HL-60 (cell line): ENCODE results near the gene ARL14EP.

Experiments used
- DNase-seq, 2 experiments: peaks; one replicate each; pipeline ENCODE4 v3.0.0-alpha.2; 2010 to 2020; ENCODE audit warnings: low read depth in 1 of 2, low spot score in 1 of 2
- H3K27ac ChIP-seq: fragments of 250-450 bp; sonication (Bioruptor Pico); replicated peaks from 2 replicates; pipeline ENCODE4 v1.5.1; 2020; ENCODE audit warnings: mild to moderate bottlenecking, moderate library complexity
- H3K27me3 ChIP-seq: fragments of 250-450 bp; sonication (Bioruptor Pico); 2 replicates; pipeline ENCODE4 v1.5.1; 2021; ENCODE audit warnings: mild to moderate bottlenecking, moderate library complexity; ENCODE audit not compliant: insufficient read depth, poor library complexity, severe bottlenecking
- H3K4me3 ChIP-seq: replicated peaks from 2 replicates; pipeline ENCODE4 v1.5.1; 2011; ENCODE audit warnings: mild to moderate bottlenecking, control low read depth, low read length; ENCODE audit not compliant: insufficient read depth
- GABPA ChIP-seq: IDR thresholded peaks from 2 replicates; pipeline ENCODE4 v1.6.1; 2012; ENCODE audit warnings: low read depth
- POLR2AphosphoS5 ChIP-seq: IDR thresholded peaks from 2 replicates; pipeline ENCODE4 v1.6.1; 2012; ENCODE audit warnings: low read depth
- SPI1 ChIP-seq: IDR thresholded peaks from 2 replicates; pipeline ENCODE4 v1.6.1; 2012; ENCODE audit warnings: low read depth, mild to moderate bottlenecking, borderline replicate concordance
- TF ChIP-seq, protein P1 (sequence below): IDR thresholded peaks from one replicate; pipeline ENCODE4 v1.5.1; 2011; ENCODE audit warnings: low read length, control low read depth, inconsistent platforms; ENCODE audit not compliant: insufficient read depth
- TF ChIP-seq, protein P2 (sequence below): IDR thresholded peaks from 2 replicates; pipeline ENCODE4 v1.6.1; 2012; ENCODE audit warnings: low read depth; ENCODE audit not compliant: insufficient replicate concordance

ARL14EP gene

DNA sequence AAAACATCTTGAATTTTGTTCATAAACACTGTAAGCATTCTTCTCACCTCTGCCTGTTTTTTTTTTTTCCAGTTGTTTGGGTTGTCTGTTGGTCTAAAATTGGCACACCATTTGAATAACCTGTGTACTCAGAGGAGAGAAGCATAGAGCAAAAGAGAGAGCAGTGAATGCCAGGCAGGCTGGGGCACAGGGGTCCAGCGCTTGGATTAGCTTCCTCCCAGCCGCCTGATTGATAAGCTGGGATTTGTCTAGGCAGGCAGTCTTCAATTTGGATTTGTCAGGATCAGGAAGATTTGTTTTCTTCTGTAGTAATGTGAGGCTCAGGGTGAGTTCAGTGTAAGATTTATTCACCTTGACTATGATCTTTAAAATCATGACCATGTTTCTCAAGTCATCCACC, 59.0 kb downstream of the ARL14EP start:
- TF ChIP-seq GABPA, result no peak
- TF ChIP-seq, protein P1, sequence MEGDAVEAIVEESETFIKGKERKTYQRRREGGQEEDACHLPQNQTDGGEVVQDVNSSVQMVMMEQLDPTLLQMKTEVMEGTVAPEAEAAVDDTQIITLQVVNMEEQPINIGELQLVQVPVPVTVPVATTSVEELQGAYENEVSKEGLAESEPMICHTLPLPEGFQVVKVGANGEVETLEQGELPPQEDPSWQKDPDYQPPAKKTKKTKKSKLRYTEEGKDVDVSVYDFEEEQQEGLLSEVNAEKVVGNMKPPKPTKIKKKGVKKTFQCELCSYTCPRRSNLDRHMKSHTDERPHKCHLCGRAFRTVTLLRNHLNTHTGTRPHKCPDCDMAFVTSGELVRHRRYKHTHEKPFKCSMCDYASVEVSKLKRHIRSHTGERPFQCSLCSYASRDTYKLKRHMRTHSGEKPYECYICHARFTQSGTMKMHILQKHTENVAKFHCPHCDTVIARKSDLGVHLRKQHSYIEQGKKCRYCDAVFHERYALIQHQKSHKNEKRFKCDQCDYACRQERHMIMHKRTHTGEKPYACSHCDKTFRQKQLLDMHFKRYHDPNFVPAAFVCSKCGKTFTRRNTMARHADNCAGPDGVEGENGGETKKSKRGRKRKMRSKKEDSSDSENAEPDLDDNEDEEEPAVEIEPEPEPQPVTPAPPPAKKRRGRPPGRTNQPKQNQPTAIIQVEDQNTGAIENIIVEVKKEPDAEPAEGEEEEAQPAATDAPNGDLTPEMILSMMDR, result no peak
- TF ChIP-seq, protein P2, sequence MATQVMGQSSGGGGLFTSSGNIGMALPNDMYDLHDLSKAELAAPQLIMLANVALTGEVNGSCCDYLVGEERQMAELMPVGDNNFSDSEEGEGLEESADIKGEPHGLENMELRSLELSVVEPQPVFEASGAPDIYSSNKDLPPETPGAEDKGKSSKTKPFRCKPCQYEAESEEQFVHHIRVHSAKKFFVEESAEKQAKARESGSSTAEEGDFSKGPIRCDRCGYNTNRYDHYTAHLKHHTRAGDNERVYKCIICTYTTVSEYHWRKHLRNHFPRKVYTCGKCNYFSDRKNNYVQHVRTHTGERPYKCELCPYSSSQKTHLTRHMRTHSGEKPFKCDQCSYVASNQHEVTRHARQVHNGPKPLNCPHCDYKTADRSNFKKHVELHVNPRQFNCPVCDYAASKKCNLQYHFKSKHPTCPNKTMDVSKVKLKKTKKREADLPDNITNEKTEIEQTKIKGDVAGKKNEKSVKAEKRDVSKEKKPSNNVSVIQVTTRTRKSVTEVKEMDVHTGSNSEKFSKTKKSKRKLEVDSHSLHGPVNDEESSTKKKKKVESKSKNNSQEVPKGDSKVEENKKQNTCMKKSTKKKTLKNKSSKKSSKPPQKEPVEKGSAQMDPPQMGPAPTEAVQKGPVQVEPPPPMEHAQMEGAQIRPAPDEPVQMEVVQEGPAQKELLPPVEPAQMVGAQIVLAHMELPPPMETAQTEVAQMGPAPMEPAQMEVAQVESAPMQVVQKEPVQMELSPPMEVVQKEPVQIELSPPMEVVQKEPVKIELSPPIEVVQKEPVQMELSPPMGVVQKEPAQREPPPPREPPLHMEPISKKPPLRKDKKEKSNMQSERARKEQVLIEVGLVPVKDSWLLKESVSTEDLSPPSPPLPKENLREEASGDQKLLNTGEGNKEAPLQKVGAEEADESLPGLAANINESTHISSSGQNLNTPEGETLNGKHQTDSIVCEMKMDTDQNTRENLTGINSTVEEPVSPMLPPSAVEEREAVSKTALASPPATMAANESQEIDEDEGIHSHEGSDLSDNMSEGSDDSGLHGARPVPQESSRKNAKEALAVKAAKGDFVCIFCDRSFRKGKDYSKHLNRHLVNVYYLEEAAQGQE, result no peak
- TF ChIP-seq POLR2AphosphoS5, result no peak
- TF ChIP-seq SPI1, result no peak
- Histone ChIP-seq H3K27me3 (no peaks in the 10 kb centered on the region), H3K27ac (no peak overlapping the region), H3K4me3 (no peak overlapping the region)
- DNase-seq, result no peak
